ENCODE data around the gene ALOX5AP.

The ALOX5AP gene

GRCh38 chr13:30724778-30725177, 10.6 kb upstream of the ALOX5AP start (continued):
- TF ChIP-seq TCF4 (CRISPR knock-in tag; IDR thresholded peaks at IDR 0.05; ENCODE audit: borderline replicate concordance): no peak
- TF ChIP-seq ZFP3 (CRISPR knock-in tag; IDR thresholded peaks at IDR 0.05): no peak
- TF ChIP-seq CREB5 (CRISPR knock-in tag; IDR thresholded peaks at IDR 0.05; ENCODE audit: low read depth): no peak
- TF ChIP-seq RARB (CRISPR knock-in tag; IDR thresholded peaks at IDR 0.05): no peak
- no peak for TF ChIP-seq TOX (CRISPR knock-in tag; IDR thresholded peaks at IDR 0.05; ENCODE audit: borderline replicate concordance)
- TF ChIP-seq SNAI2 (CRISPR knock-in tag; IDR thresholded peaks at IDR 0.05): no peak
- TF ChIP-seq ZNF565 (CRISPR knock-in tag; conservative IDR thresholded peaks at IDR 0.05; ENCODE audit: low read depth): no peak
- no peak for TF ChIP-seq ESRRG (CRISPR knock-in tag; IDR thresholded peaks at IDR 0.05)

GRCh38 chr13:30725326-30726085, 9.8 kb upstream of the ALOX5AP start:
- no peak for ATAC-seq
- TF ChIP-seq PATZ1 (CRISPR knock-in tag; IDR thresholded peaks at IDR 0.05; ENCODE audit: borderline replicate concordance): no peak
- no peak for TF ChIP-seq GLIS3 (CRISPR knock-in tag; IDR thresholded peaks at IDR 0.05)
- TF ChIP-seq SNAI2 (CRISPR knock-in tag; IDR thresholded peaks at IDR 0.05): no peak
- no peak for TF ChIP-seq ZNF70 (CRISPR knock-in tag; IDR thresholded peaks at IDR 0.05)
- TF ChIP-seq ISL1 (CRISPR knock-in tag; IDR thresholded peaks at IDR 0.05): no peak
- TF ChIP-seq CSRNP3 (CRISPR knock-in tag; IDR thresholded peaks at IDR 0.05): no peak

GRCh38 chr13:30726192-30726591, 9.2 kb upstream of the ALOX5AP start:
- no peak for ATAC-seq
- TF ChIP-seq POU6F1 (CRISPR knock-in tag; IDR thresholded peaks at IDR 0.05; ENCODE audit: borderline replicate concordance, low read depth) (no peak), ZC3H10 (CRISPR knock-in tag; IDR thresholded peaks at IDR 0.05) (no peak), ISL1 (CRISPR knock-in tag; IDR thresholded peaks at IDR 0.05) (no peak), ZNF70 (CRISPR knock-in tag; IDR thresholded peaks at IDR 0.05) (no peak), ZFP3 (CRISPR knock-in tag; IDR thresholded peaks at IDR 0.05) (no peak), ZFP30 (CRISPR knock-in tag; IDR thresholded peaks at IDR 0.05) (no peak), CREB5 (CRISPR knock-in tag; IDR thresholded peaks at IDR 0.05; ENCODE audit: low read depth) (no peak), TCF4 (CRISPR knock-in tag; IDR thresholded peaks at IDR 0.05; ENCODE audit: borderline replicate concordance) (no peak), RARB (CRISPR knock-in tag; IDR thresholded peaks at IDR 0.05) (no peak), CSRNP3 (CRISPR knock-in tag; IDR thresholded peaks at IDR 0.05) (no peak), ZNF8 (CRISPR knock-in tag; IDR thresholded peaks at IDR 0.05) (no peak), PATZ1 (CRISPR knock-in tag; IDR thresholded peaks at IDR 0.05; ENCODE audit: borderline replicate concordance) (no peak), SNAI2 (CRISPR knock-in tag; IDR thresholded peaks at IDR 0.05) (no peak), PPARA (CRISPR knock-in tag; IDR thresholded peaks at IDR 0.05; ENCODE audit: borderline replicate concordance) (no peak), OSR1 (CRISPR knock-in tag; IDR thresholded peaks at IDR 0.05) (no peak), GLIS3 (CRISPR knock-in tag; IDR thresholded peaks at IDR 0.05) (no peak), TSHZ2 (CRISPR knock-in tag; IDR thresholded peaks at IDR 0.05) (no peak)

Data from SK-N-SH treated with all-trans-retinoic acid at 6 μM for 48 hours (cell line).